Esophagus muscularis mucosa (tissue), 4 donors: ENCODE data around the gene PTPN23. TPM values are rescaled to one million over a fixed set of nuclear protein-coding genes. Genes with fewer than 3 reads are reported as not detected.

ENCODE experiments used
- DNase-seq: peaks from one replicate; pipeline ENCODE4 v3.0.0-alpha.2; 2017; ENCODE audit errors: extremely low spot score
- H3K27ac ChIP-seq, 4 donors: fragments of 200-600 bp; sonication (generic); replicated peaks in 1 of 4; 1 replicate in 3 of 4; 2 replicates in 1 of 4; pipeline ENCODE4 v1.5.1; 2016 to 2019; ENCODE audit warnings: mild to moderate bottlenecking in 1 of 4
- H3K27me3 ChIP-seq, 4 donors: fragments of 200-600 bp; sonication (generic); one replicate each; pipeline versions ENCODE4 v1.5.1 to v1.6.0; 2016 to 2019
- H3K36me3 ChIP-seq, 4 donors: fragments of 200-600 bp; sonication (generic); one replicate each; pipeline ENCODE4 v1.5.1; 2016 to 2019
- H3K4me1 ChIP-seq, 4 donors: fragments of 200-600 bp; sonication (generic); one replicate each; pipeline ENCODE4 v1.5.1; 2016 to 2019
- H3K4me3 ChIP-seq, 4 donors: fragments of 200-600 bp; sonication (generic); 1 replicate in 2 of 4; 2 replicates in 2 of 4; pipeline ENCODE4 v1.5.1; 2016 to 2019; ENCODE audit warnings: mild to moderate bottlenecking in 4 of 4, moderate library complexity in 1 of 4
- H3K9me3 ChIP-seq, 4 donors: fragments of 200-600 bp; sonication (generic); 1 replicate in 3 of 4; 2 replicates in 1 of 4; pipeline ENCODE4 v1.5.1; 2016 to 2019
- EP300 ChIP-seq: sonication (generic); formaldehyde crosslinking; IDR thresholded peaks from one replicate; pipeline ENCODE4 v1.6.1; 2017; ENCODE audit warnings: antibody characterized with exemption
- POLR2A ChIP-seq: fragments of 450-650 bp; IDR thresholded peaks from one replicate; pipeline ENCODE4 v1.6.1; 2017; ENCODE audit warnings: antibody characterized with exemption, moderate library complexity, mild to moderate bottlenecking, low read depth
- POLR2AphosphoS5 ChIP-seq, 2 donors: sonication (generic); formaldehyde crosslinking; IDR thresholded peaks; one replicate each; pipeline ENCODE4 v1.6.1; 2017; ENCODE audit warnings: antibody characterized with exemption in 2 of 2
- WGBS: methylation state at CpG from one replicate; pipeline ENCODE4 v1.1.5; 2018; 5-methylcytosine and 5-hydroxymethylcytosine counted together
- intact Hi-C: fragments of 100-400 bp; cut with DNase I; formaldehyde crosslinking; loops from one replicate; pipeline ENCODE4 v1.15.1; 2023
- total RNA-seq, 4 donors: library from RNA; depleted of rRNA; stranded (reverse); fragments of >200 nt; gene quantifications; one replicate each; pipeline versions ENCODE4 v1.1.0 to v1.2.1, GENCODE V29; 2016
- TF ChIP-seq, protein P1 (sequence below), 3 experiments: fragments of 200-600 bp in 2 of 3; fragments of 450-650 bp in 1 of 3; sonication (generic) in 2 of 3; IDR thresholded peaks; one replicate each; pipeline ENCODE4 v1.5.1; 2017 to 2019; ENCODE audit warnings: antibody characterized with exemption in 3 of 3, mild to moderate bottlenecking in 2 of 3, moderate library complexity in 1 of 3

Gene PTPN23
- total RNA-seq, 4 donors from 2014 or later, result 16.9 to 156 (median 26.3) TPM

DNA sequence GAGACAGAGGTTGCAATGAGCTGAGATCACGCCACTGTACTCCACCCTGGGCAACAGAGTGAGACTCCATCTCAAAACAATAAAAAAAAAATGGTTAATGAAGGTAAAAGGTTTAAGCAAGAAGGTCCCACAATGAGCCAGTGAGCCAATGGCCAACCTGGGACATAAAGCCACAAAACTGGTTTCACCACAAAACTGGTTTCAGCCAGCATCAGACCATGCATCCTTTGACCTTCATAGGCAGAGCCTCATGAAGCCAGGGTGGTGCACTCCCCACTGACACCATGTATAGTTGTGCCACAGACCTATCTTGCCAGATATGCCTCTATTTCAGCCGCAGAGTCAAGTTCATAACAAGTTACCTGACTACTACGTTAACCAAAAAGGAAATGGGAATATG lies 53.0 kb downstream of the PTPN23 start:
- DNase-seq, result no peak

DNA sequence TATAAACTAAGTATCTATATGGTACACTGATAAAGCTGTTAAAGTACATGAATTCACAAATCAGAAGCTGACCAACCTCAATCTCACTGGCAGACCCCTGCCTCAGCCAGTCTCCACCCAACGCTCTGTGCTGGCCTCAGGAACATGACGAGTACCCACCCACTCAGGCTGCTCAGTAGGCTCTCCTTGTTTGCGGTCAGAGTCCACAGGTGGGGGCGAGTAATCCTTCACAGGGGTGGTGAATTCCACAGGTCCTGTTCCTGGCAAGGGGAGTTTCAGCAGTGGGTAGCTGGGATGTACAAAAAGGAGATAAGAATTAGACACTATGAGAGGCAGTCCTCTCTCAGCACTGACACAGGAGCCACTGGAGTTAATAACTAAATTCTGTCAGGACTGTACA lies 54.0 kb downstream of the PTPN23 start:
- intact Hi-C loops, result no loop called here
- no peak for TF ChIP-seq POLR2A

More for the DNA sequence above, 53.0 kb downstream of the PTPN23 start:
- no peak overlapping the region for H3K27ac ChIP-seq
- H3K4me3 ChIP-seq, result no peak overlapping the region
- H3K9me3 ChIP-seq, result no peaks in the 10 kb centered on the region
- 91% methylated on average over 3 of the region's 3 CpGs for WGBS
- TF ChIP-seq EP300 (no peak), POLR2A (no peak), POLR2AphosphoS5 (IDR thresholded peaks at IDR 0.05) (no peak)
- TF ChIP-seq, protein P1, sequence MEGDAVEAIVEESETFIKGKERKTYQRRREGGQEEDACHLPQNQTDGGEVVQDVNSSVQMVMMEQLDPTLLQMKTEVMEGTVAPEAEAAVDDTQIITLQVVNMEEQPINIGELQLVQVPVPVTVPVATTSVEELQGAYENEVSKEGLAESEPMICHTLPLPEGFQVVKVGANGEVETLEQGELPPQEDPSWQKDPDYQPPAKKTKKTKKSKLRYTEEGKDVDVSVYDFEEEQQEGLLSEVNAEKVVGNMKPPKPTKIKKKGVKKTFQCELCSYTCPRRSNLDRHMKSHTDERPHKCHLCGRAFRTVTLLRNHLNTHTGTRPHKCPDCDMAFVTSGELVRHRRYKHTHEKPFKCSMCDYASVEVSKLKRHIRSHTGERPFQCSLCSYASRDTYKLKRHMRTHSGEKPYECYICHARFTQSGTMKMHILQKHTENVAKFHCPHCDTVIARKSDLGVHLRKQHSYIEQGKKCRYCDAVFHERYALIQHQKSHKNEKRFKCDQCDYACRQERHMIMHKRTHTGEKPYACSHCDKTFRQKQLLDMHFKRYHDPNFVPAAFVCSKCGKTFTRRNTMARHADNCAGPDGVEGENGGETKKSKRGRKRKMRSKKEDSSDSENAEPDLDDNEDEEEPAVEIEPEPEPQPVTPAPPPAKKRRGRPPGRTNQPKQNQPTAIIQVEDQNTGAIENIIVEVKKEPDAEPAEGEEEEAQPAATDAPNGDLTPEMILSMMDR (IDR thresholded peaks at IDR 0.05), result no peak
- no peaks in the 10 kb centered on the region for H3K4me1 ChIP-seq
- intact Hi-C loops, result no loop called here
- no peaks in the 10 kb centered on the region for H3K27me3 ChIP-seq
- H3K36me3 ChIP-seq, result peaks cover 24 to 72% (median 59%) of the 10 kb centered on the region in 4 donors

DNA sequence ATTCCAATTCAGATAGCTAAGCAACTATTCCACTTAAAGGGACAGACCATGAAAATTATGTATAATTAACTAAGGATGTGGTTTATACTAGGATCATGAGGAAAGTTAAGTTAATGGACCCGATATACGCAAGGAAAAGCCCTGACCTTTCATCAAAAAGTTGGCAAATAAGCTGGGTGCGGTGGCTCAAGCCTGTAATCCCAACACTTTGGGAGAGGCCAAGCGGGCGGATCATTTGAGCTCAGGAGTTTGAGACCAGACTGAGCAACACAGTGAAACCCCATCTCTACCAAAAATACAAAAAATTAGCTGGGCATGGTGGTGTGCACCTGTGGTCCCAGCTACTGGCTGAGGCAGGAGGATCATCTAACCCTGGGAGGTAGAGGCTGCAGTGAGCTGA lies 55.4 kb downstream of the PTPN23 start:
- DNase-seq, result no peak
- H3K9me3 ChIP-seq, result no peaks in the 10 kb centered on the region
- intact Hi-C loops, result no loop called here
- peaks cover 24 to 87% (median 66%) of the 10 kb centered on the region in 4 donors for H3K36me3 ChIP-seq
- no peak overlapping the region for H3K4me3 ChIP-seq
- no peak overlapping the region for H3K27ac ChIP-seq
- H3K27me3 ChIP-seq, result no peaks in the 10 kb centered on the region
- no peaks in the 10 kb centered on the region for H3K4me1 ChIP-seq
- 97% methylated on average over 5 of the region's 5 CpGs for WGBS
- no peak for TF ChIP-seq POLR2A
- no peak for TF ChIP-seq EP300
- TF ChIP-seq, protein P1 (IDR thresholded peaks at IDR 0.05), result no peak
- TF ChIP-seq POLR2AphosphoS5 (IDR thresholded peaks at IDR 0.05), result no peak

More for the DNA sequence above, 54.0 kb downstream of the PTPN23 start:
- Histone ChIP-seq H3K27me3 (no peaks in the 10 kb centered on the region), H3K4me1 (no peaks in the 10 kb centered on the region), H3K4me3 (no peak overlapping the region), H3K27ac (no peak overlapping the region), H3K9me3 (no peaks in the 10 kb centered on the region), H3K36me3 (peaks cover 24 to 83% (median 67%) of the 10 kb centered on the region in 4 donors)
- WGBS, result 96% methylated on average over 4 of the region's 4 CpGs
- no peak for DNase-seq

DNA sequence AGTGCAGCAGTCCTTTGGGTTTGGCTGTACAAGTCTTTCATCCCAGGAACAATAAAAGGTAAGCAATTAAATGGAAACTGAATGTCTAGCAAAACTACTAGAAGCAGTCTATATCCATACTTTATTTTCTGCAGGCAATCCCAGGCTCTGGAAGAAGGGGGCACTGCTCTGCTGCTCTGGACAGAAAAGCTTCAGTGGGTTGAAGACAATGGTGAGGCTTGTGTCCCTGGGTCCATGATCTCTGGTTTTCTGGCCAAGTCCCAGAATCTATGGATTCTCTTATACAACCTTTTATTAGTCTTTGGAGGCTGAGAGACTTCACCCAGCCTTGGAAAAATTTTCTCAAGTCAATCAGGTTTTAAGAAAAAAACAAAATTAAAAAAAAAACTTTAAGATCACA lies 59.3 kb downstream of the PTPN23 start:
- Histone ChIP-seq H3K4me3 (no peak overlapping the region), H3K4me1 (peaks cover 25 to 30% (median 27%) of the 10 kb centered on the region in 4 donors), H3K27ac (no peak overlapping the region), H3K27me3 (no peaks in the 10 kb centered on the region), H3K9me3 (no peaks in the 10 kb centered on the region), H3K36me3 (peaks cover 0 to 56% (median 36%) of the 10 kb centered on the region in 4 donors)
- intact Hi-C loops, result no loop called here
- DNase-seq, result no peak
- TF ChIP-seq POLR2AphosphoS5 (IDR thresholded peaks at IDR 0.05), result no peak
- TF ChIP-seq, protein P1 (IDR thresholded peaks at IDR 0.05), result no peak
- TF ChIP-seq EP300, result no peak
- TF ChIP-seq POLR2A, result no peak

DNA sequence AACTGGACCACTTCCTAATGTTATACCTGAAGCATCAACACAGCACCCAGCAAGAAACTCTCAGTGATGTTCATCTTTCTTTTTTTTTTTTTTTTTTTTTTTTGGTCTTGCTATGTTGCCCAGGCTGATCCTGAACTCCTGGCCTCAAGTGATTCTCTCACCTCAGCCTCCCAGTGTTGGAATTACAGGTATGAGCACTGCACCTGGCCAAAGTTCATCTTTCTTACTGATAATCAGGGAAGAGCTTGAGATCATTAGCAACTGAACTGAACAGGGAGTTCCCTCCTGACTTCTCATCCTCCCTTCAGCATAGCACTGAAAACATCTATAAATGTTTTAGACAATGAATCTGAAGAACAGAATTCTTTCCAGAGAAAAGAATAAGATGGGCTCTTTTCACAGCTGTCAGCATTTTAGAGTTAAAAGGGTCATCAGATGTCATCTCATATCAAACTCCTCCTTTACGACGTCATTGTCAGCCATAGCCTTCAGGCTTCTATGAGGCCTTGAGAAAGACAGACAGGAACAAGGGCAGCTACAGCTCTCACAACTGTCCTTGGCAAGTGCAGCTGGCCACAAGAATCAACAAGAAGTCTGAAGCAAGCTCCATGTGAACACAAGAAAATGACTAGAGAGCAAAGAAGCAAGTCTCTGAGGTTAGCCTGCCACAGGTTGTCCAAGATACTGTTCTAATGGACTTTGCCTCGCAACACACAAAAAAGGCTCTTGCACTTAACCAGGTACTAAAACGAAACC lies 61.2 kb downstream of the PTPN23 start:
- no peak for DNase-seq
- TF ChIP-seq EP300 (no peak), POLR2A (no peak), POLR2AphosphoS5 (IDR thresholded peaks at IDR 0.05) (no peak)
- TF ChIP-seq, protein P1 (IDR thresholded peaks at IDR 0.05), result no peak
- intact Hi-C loops, result no loop called here
- peaks cover 0 to 49% (median 31%) of the 10 kb centered on the region in 4 donors for H3K36me3 ChIP-seq
- H3K9me3 ChIP-seq, result no peaks in the 10 kb centered on the region
- no peaks in the 10 kb centered on the region for H3K27me3 ChIP-seq
- H3K27ac ChIP-seq, result peak overlapping the region; percentile 75 to 83 (median 80)
- H3K4me3 ChIP-seq, result no peak overlapping the region
- H3K4me1 ChIP-seq, result peaks cover 25 to 30% (median 27%) of the 10 kb centered on the region in 4 donors
- 95% methylated on average over 4 of the region's 4 CpGs for WGBS
